HepG2 (cell line): ENCODE data around the gene CDK6.

Experiments used
- ARID4A ChIP-seq: sonication (generic); formaldehyde crosslinking; IDR thresholded peaks from 2 replicates; pipeline ENCODE4 v1.5.0; 2020; ENCODE audit warnings: mild to moderate bottlenecking, missing genetic modification reagents, borderline replicate concordance
- KDM1A ChIP-seq: IDR thresholded peaks from 2 replicates; pipeline ENCODE4 v1.6.1; 2016; ENCODE audit warnings: missing compliant biosample characterization
- PTBP1 ChIP-seq: fragments of 200-400 bp; formaldehyde crosslinking; IDR thresholded peaks from 2 replicates; pipeline ENCODE4 v1.6.1; 2018; ENCODE audit warnings: low read length, low read depth; ENCODE audit not compliant: poor library complexity, severe bottlenecking
- RAD21 ChIP-seq: fragments of 450-650 bp; formaldehyde crosslinking; IDR thresholded peaks from 2 replicates; pipeline ENCODE4 v1.5.0; 2020; ENCODE audit warnings: mild to moderate bottlenecking
- REST ChIP-seq, 2 experiments: IDR thresholded peaks; 2 replicates each; pipeline ENCODE4 v1.6.1; 2011 to 2012; ENCODE audit warnings: low read length in 2 of 2, borderline replicate concordance in 1 of 2, low read depth in 1 of 2, mild to moderate bottlenecking in 1 of 2, moderate library complexity in 1 of 2
- RXRA ChIP-seq: sonication (generic); formaldehyde crosslinking; IDR thresholded peaks from 2 replicates; pipeline ENCODE4 v1.5.1; 2020; ENCODE audit warnings: missing genetic modification reagents
- TAF1 ChIP-seq: sonication (generic); formaldehyde crosslinking; IDR thresholded peaks from 2 replicates; pipeline ENCODE4 v1.4.0; 2020; ENCODE audit warnings: missing genetic modification reagents
- TCF12 ChIP-seq, 2 experiments: fragments of 450-650 bp in 1 of 2; sonication (generic) in 1 of 2; formaldehyde crosslinking in 1 of 2; IDR thresholded peaks; 2 replicates each; pipeline versions ENCODE4 v1.6.1 to v1.8.0; 2017 to 2022; ENCODE audit warnings: antibody characterized with exemption in 1 of 2, mild to moderate bottlenecking in 1 of 2, missing genetic modification reagents in 1 of 2, moderate library complexity in 1 of 2
- ZNF446 ChIP-seq: sonication (generic); formaldehyde crosslinking; IDR thresholded peaks from 2 replicates; pipeline ENCODE4 v1.5.0; 2020; ENCODE audit warnings: mild to moderate bottlenecking, missing genetic modification reagents

- no peak for TF ChIP-seq ARID4A (CRISPR knock-in tag)
- no peak for TF ChIP-seq TAF1
- TF ChIP-seq REST (IDR thresholded peaks at IDR 0.05; ENCODE audit: borderline replicate concordance in 1 of 2, low read depth in 1 of 2, low read length in 2 of 2), result no peak
- no peak for TF ChIP-seq RXRA
- no peak for TF ChIP-seq KDM1A (CRISPR knock-in tag)
- TF ChIP-seq ZNF446 (CRISPR knock-in tag), result no peak
- no peak for TF ChIP-seq RAD21 (CRISPR knock-in tag)
- no peak for TF ChIP-seq PTBP1
- TF ChIP-seq TCF12 (IDR thresholded peaks at IDR 0.05), result no peak
- TF ChIP-seq TCF12 (CRISPR knock-in tag; IDR thresholded peaks at IDR 0.05), result no peak
Measured at GRCh38 chr7:92793656-92794205, 42.6 kb downstream of the CDK6 start.
